GM12891 (cell line): Measurements from ENCODE around the gene FAM200C.

Experiments used
- DNase-seq: peaks from one replicate; pipeline ENCODE4 v3.0.0; 2011; ENCODE audit warnings: low spot score; ENCODE audit not compliant: insufficient read length
- FAIRE-seq: peaks from 2 replicates; lab custom pipeline; 2011; peaks lifted over from hg19 to GRCh38; lab: Jason Lieb, UNC
- PAX5 ChIP-seq: IDR thresholded peaks from 2 replicates; pipeline ENCODE4 v1.6.1; 2011; ENCODE audit warnings: low read length, moderate library complexity, mild to moderate bottlenecking; ENCODE audit not compliant: insufficient read depth, severe bottlenecking
- POLR2A ChIP-seq: IDR thresholded peaks from 2 replicates; pipeline ENCODE4 v1.6.1; 2011; ENCODE audit warnings: low read depth, low read length, control low read depth
- POLR2AphosphoS5 ChIP-seq: IDR thresholded peaks from 2 replicates; pipeline ENCODE4 v1.6.1; 2011; ENCODE audit warnings: low read depth, low read length, control low read depth
- POU2F2 ChIP-seq: IDR thresholded peaks from 2 replicates; pipeline ENCODE4 v1.6.1; 2011; ENCODE audit warnings: low read depth, mild to moderate bottlenecking, control low read depth, low read length, moderate library complexity
- SPI1 ChIP-seq: IDR thresholded peaks from 2 replicates; pipeline ENCODE4 v1.6.1; 2011; ENCODE audit warnings: low read depth, low read length, control low read depth
- TAF1 ChIP-seq: IDR thresholded peaks from 2 replicates; pipeline ENCODE4 v1.6.1; 2011; ENCODE audit warnings: low read depth, low read length, control low read depth

The FAM200C gene

DNA sequence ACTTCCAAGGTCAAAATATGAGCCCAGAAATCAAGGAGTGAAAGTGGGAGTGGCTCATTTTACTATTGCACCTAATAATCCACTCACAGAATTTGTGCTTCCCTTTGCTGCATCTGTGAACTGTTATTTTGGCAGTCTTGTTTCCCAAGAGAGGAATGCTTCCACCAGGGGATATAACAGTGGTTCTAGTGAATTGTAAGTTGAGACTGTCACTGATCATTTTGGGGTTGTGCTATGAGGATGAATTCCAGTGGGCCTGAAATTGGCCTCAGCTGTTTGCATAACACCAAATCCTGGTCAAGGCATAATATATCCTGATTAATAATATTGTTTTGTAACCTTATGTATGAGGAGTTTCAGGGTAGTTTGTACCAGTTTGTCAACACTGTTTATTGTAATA is 14.4 kb downstream of the FAM200C start:
- DNase-seq = no peak
- TF ChIP-seq PAX5 (no peak), POLR2A (no peak), POU2F2 (no peak), POLR2AphosphoS5 (no peak), SPI1 (no peak)
- no peak for FAIRE-seq

DNA sequence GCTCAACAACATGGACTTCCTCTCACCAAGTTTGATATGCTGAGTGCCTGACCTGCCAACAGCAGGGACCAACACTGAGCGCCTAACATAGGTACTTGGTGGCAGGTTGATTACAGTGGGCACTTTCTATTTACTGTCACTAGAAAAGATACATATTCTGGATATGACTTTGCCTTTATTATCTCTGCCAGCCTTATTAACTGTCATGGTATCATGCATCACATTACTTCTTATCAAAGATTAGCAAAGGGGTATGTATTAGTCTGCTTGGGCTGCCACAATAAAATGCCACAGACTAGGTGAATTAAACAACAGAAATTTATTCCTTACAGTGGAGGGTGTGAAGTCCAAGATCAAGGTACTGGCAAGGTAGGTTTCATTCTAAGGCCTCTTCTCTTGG is 15.2 kb downstream of the FAM200C start:
- FAIRE-seq (no peak), DNase-seq (no peak)
- TF ChIP-seq PAX5 = no peak
- TF ChIP-seq POLR2AphosphoS5 = no peak

DNA sequence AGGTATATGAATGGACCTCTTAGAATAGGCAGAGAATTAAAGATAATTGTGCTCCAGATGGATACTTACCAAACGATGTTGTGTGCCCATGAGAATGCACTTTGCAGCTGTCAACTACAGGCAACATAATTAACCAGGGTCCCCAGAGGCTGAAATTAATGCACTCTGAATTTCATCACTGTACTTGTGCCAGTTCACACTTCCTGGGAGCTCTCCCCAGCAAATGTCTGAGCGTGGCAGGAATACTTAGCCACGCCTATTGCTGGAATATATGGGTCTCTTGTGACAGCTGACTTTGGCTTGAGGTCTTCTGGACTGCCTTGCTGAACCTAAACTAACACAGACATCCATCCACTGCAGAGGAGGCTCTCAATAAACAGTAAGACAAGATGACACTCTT is 17.5 kb downstream of the FAM200C start:
- FAIRE-seq = no peak
- DNase-seq = no peak
- TF ChIP-seq PAX5 (no peak), POLR2A (no peak), POLR2AphosphoS5 (no peak), SPI1 (no peak), TAF1 (no peak), POU2F2 (no peak)

DNA sequence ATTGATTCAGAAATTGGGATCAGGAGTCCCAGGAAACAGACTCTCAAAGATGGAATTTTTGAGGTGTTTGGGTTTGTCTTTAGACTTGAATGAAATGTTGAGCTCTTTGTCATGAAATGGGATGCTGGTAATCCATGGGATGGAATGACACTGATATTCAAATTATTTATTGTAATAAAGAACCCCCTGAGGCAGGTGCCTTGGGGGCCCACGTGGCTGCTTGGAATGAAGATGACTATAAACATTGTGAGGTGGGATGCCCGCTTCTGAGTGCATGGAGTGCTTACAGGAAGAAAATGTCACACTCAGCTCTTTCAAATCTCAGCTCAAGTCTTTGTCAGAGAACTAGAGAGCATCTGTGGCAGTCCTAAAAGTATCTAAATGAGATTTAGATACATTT is 19.8 kb downstream of the FAM200C start:
- DNase-seq (no peak), FAIRE-seq (no peak)
- TF ChIP-seq POLR2AphosphoS5 (no peak), POLR2A (no peak), TAF1 (no peak), PAX5 (no peak), POU2F2 (no peak), SPI1 (no peak)

- FAIRE-seq (no peak), DNase-seq (no peak)
- no peak for TF ChIP-seq TAF1
- TF ChIP-seq PAX5 = no peak
- no peak for TF ChIP-seq POU2F2
- TF ChIP-seq POLR2AphosphoS5 = no peak
- TF ChIP-seq POLR2A = no peak
- no peak for TF ChIP-seq SPI1
These were observed 20.3 kb downstream of the FAM200C start for GRCh38 chr5:160379511-160379910.

DNA sequence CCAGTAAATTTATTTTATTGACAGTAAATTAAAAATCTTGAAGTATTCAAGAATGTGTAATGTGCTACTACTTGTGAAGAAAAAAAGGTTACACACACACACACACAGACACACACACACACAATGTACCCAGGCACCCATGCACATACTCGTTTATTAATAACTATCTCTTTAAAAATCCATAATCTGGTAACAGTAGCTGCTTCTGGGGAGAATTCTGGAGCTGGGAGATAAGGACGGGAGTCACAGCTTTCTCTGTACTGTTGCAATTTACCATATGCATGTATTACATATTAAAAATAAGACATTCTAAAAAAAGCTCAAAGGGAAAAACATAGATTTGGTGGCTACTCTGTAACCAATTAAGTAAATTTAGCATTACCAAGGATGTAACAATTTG is 21.5 kb downstream of the FAM200C start:
- no peak for TF ChIP-seq POU2F2
- no peak for TF ChIP-seq TAF1
- no peak for TF ChIP-seq SPI1
- TF ChIP-seq PAX5 = no peak
- TF ChIP-seq POLR2AphosphoS5 = no peak
- TF ChIP-seq POLR2A = no peak
- DNase-seq = no peak
- no peak for FAIRE-seq

- DNase-seq = no peak
- no peak for FAIRE-seq
- TF ChIP-seq POLR2AphosphoS5 (no peak), TAF1 (no peak), POU2F2 (no peak), SPI1 (no peak), POLR2A (no peak), PAX5 (no peak)
These were observed 22.2 kb downstream of the FAM200C start for GRCh38 chr5:160377651-160378050.

DNA sequence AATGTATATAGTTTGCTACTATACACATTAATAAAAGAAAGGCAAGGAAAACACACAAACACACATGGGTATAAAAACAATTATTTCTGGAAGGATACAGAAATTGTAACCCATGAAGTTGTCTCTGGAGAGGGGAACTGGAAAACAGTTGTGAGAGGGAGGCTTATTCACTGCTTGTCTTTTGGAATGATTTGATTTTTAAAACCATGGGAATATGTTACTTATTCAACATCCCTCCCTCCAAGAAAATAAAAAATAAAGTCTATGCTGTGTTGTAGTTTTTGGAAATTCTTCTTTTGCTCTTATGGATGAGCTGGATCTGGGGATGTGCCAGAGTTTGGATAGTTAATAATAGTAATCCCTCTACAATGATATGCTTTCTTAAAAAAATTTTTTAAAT is 23.4 kb downstream of the FAM200C start:
- FAIRE-seq (no peak), DNase-seq (no peak)
- no peak for TF ChIP-seq SPI1
- TF ChIP-seq PAX5 = no peak
- TF ChIP-seq POU2F2 = no peak
- no peak for TF ChIP-seq POLR2A
- no peak for TF ChIP-seq POLR2AphosphoS5
- no peak for TF ChIP-seq TAF1

DNA sequence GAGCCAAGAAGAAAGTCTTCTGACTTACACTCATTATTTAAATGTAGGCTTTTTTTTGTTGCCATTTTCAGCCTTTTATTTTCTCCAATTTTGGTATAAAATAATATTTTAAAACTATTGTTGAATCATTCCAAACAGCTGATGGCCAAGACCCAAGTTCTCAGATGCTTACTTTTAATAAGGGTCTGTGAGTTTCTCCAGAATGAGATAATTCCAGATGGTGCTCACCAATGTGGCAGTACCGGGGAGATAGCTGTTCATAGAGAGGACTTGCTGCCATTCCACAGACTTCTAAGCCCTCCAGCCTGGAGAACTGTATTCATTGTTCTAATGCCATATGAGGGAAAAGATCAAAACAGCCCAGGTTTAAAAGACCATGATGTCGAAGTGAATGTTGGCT is 24.2 kb downstream of the FAM200C start:
- DNase-seq (no peak), FAIRE-seq (no peak)
- no peak for TF ChIP-seq TAF1
- no peak for TF ChIP-seq PAX5
- no peak for TF ChIP-seq POLR2AphosphoS5
- TF ChIP-seq SPI1 = no peak
- TF ChIP-seq POLR2A = no peak
- no peak for TF ChIP-seq POU2F2

- no peak for FAIRE-seq
- no peak for DNase-seq
- TF ChIP-seq SPI1 = no peak
- no peak for TF ChIP-seq POLR2AphosphoS5
- TF ChIP-seq POLR2A = no peak
- no peak for TF ChIP-seq TAF1
These were observed 24.7 kb downstream of the FAM200C start for GRCh38 chr5:160375166-160375565.

- TF ChIP-seq POLR2AphosphoS5 (no peak), SPI1 (no peak), TAF1 (no peak), PAX5 (no peak), POLR2A (no peak), POU2F2 (no peak)
- DNase-seq (no peak), FAIRE-seq (no peak)
These were observed 28.6 kb downstream of the FAM200C start for GRCh38 chr5:160371294-160371693.
